HepG2 (cell line): ENCODE measurements around the gene PIR. TPM values are rescaled to one million over a fixed set of nuclear protein-coding genes. Genes with fewer than 3 reads are reported as not detected.

Experiments used
- ATAC-seq: fragments of 200-7000 bp; cut with Tn5 transposase; 3 replicates; pipeline ENCODE4 v1.9.1; 2020; ENCODE audit warnings: mild to moderate bottlenecking, moderate library complexity
- BruUV-seq: library from RNA; stranded (reverse); fragments of 400-500 nt; replicated peaks from 2 replicates; lab custom pipeline; 2021; lab: Mats Ljungman, UMichigan
- CTCF ChIA-PET: fragments of 300-600 bp; formaldehyde crosslinking; extraction: SDS; loops from one replicate; lab custom pipeline; 2021; ENCODE audit warnings: low total read pairs, inconsistent platforms, low intra/inter-chr PET ratio; lab: Yijun Ruan, JAX
- POLR2A ChIA-PET: fragments of 350-600 bp; sonication (Branson Sonifier 250); formaldehyde crosslinking; loops from one replicate; lab custom pipeline; 2020; ENCODE audit warnings: antibody characterized with exemption, inconsistent platforms; lab: Yijun Ruan, JAX
- DNase-seq: peaks from one replicate; pipeline ENCODE4 v3.0.0-alpha.2; 2015; ENCODE audit warnings: low spot score
- FAIRE-seq: peaks from 3 replicates; lab custom pipeline; 2011; peaks lifted over from hg19 to GRCh38; lab: Jason Lieb, UNC
- H2AFZ ChIP-seq: one replicate; pipeline ENCODE4 v1.6.1; 2011; ENCODE audit warnings: low read length, inconsistent platforms
- H3K27ac ChIP-seq: fragments of 300-600 bp; 3 replicates; pipeline ENCODE4 v1.8.0; 2011; ENCODE audit warnings: mixed run types, mild to moderate bottlenecking, mixed read lengths, low read length, inconsistent platforms; ENCODE audit not compliant: insufficient read depth; ENCODE audit errors: extremely low read length
- H3K27me3 ChIP-seq, 2 experiments: fragments of 200-600 bp in 1 of 2; 2 replicates in 1 of 2; 3 replicates in 1 of 2; pipeline versions ENCODE4 v1.6.0 to v1.8.0; 2011; ENCODE audit warnings: low read length in 2 of 2, mild to moderate bottlenecking in 2 of 2, moderate library complexity in 2 of 2, inconsistent platforms in 1 of 2; ENCODE audit not compliant: insufficient read depth in 2 of 2, control insufficient read depth in 1 of 2
- H3K36me3 ChIP-seq, 2 experiments: fragments of 200-600 bp in 1 of 2; replicated peaks in 1 of 2; 2 replicates in 1 of 2; 3 replicates in 1 of 2; pipeline versions ENCODE4 v1.5.1 to v1.8.0; 2011; ENCODE audit warnings: low read length in 2 of 2, inconsistent platforms in 1 of 2; ENCODE audit not compliant: insufficient read depth in 2 of 2, control insufficient read depth in 1 of 2
- H3K4me1 ChIP-seq: 2 replicates; pipeline ENCODE4 v1.5.1; 2012; ENCODE audit warnings: low read length, inconsistent platforms; ENCODE audit not compliant: insufficient read depth
- H3K4me2 ChIP-seq: 2 replicates; pipeline ENCODE4 v1.6.0; 2011; ENCODE audit warnings: low read depth, low read length, inconsistent platforms
- H3K4me3 ChIP-seq, 3 experiments: fragments of 200-600 bp in 1 of 3; sonication (generic), shearing (Covaris generic) in 1 of 3; replicated peaks in 1 of 3; 2 replicates each; pipeline ENCODE4 v1.5.1; 2011 to 2016; ENCODE audit warnings: low read length in 3 of 3, inconsistent platforms in 2 of 3, low read depth in 2 of 3, mild to moderate bottlenecking in 2 of 3, control low read depth in 1 of 3, mixed read lengths in 1 of 3; ENCODE audit not compliant: insufficient read depth in 1 of 3
- H3K79me2 ChIP-seq: one replicate; pipeline ENCODE4 v1.6.1; 2011; ENCODE audit warnings: low read length, inconsistent platforms; ENCODE audit not compliant: insufficient read depth
- H3K9ac ChIP-seq: 2 replicates; pipeline ENCODE4 v1.6.0; 2011; ENCODE audit warnings: mild to moderate bottlenecking, low read depth, low read length, inconsistent platforms; ENCODE audit not compliant: insufficient read depth
- H3K9me3 ChIP-seq: 2 replicates; pipeline ENCODE4 v1.5.1; 2012; ENCODE audit warnings: mild to moderate bottlenecking, low read length
- H4K20me1 ChIP-seq: 2 replicates; pipeline ENCODE4 v1.6.0; 2011; ENCODE audit warnings: inconsistent platforms, mild to moderate bottlenecking, low read length, moderate library complexity; ENCODE audit not compliant: insufficient read depth
- BHLHE40 ChIP-seq: IDR thresholded peaks from 2 replicates; pipeline ENCODE4 v1.6.1; 2011; ENCODE audit warnings: low read length, improper control_type of control experiment
- CBX2 ChIP-seq, 2 experiments: fragments of 200-600 bp in 1 of 2; sonication (generic); formaldehyde crosslinking in 1 of 2; IDR thresholded peaks; 2 replicates each; pipeline versions ENCODE4 v1.7.0 to v1.8.1; 2018 to 2022; ENCODE audit warnings: low read depth in 2 of 2, low read length in 1 of 2, mild to moderate bottlenecking in 1 of 2, missing genetic modification reagents in 1 of 2
- NR2F2 ChIP-seq: IDR thresholded peaks from 2 replicates; pipeline ENCODE4 v1.6.1; 2012; ENCODE audit warnings: low read depth, inconsistent platforms, borderline replicate concordance
- REXO4 ChIP-seq: sonication (generic); formaldehyde crosslinking; IDR thresholded peaks from 2 replicates; pipeline ENCODE4 v1.8.0; 2022; ENCODE audit warnings: missing genetic modification reagents, mild to moderate bottlenecking, borderline replicate concordance
- ZMYM4 ChIP-seq: sonication (generic); formaldehyde crosslinking; IDR thresholded peaks from 2 replicates; pipeline ENCODE4 v1.8.1; 2023; ENCODE audit warnings: mild to moderate bottlenecking, missing genetic modification reagents
- ZNF10 ChIP-seq: sonication (generic); formaldehyde crosslinking; IDR thresholded peaks from 2 replicates; pipeline ENCODE4 v1.4.0; 2020; ENCODE audit warnings: mild to moderate bottlenecking, low read depth, missing genetic modification reagents, borderline replicate concordance
- WGBS: methylation state at CpG from one replicate; pipeline ENCODE4 v1.1.6; 2017; ENCODE audit warnings: low lambda C conversion rate; 5-methylcytosine and 5-hydroxymethylcytosine counted together
- in situ Hi-C: cut with HindIII; loops from 2 replicates; pipeline ENCODE4 v1.10.0; 2017; ENCODE audit warnings: low pct_unique_long_range_greater_than_20kb; ENCODE audit not compliant: extremely low pct_ligation_motif_present
- intact Hi-C: fragments of 100-400 bp; cut with micrococcal nuclease; formaldehyde crosslinking; loops from one replicate; pipeline ENCODE4 v1.10.0; 2022; ENCODE audit not compliant: unreplicated experiment
- polyA plus RNA-seq, 8 experiments: library from polyadenylated mRNA; depleted of rRNA in 3 of 8; stranded (reverse) in 7 of 8; unstranded in 1 of 8; fragments of >200 nt; fragmentation: Illumina TruSeq in 4 of 8; extraction: Trizol in 4 of 8; gene quantifications; 2 replicates each; pipeline versions ENCODE4 v1.2.1 to v1.2.3, GENCODE V29; 2011 to 2016; ENCODE audit warnings: low read depth in 4 of 8, missing spikeins in 1 of 8, mixed read lengths in 1 of 8; ENCODE audit not compliant: insufficient read depth in 1 of 8
- total RNA-seq, 5 experiments: library from RNA; depleted of rRNA; stranded (reverse); fragments of >200 nt; fragmentation: Illumina TruSeq; extraction: Trizol; gene quantifications; 2 replicates each; pipeline ENCODE4 v1.2.3, GENCODE V29; 2016; ENCODE audit warnings: low read depth in 1 of 5
- TF ChIP-seq, protein P1 (sequence below): sonication (generic); formaldehyde crosslinking; IDR thresholded peaks from 2 replicates; pipeline ENCODE4 v1.4.0; 2020; ENCODE audit warnings: missing genetic modification reagents
- TF ChIP-seq, protein P2 (sequence below): sonication (generic); formaldehyde crosslinking; IDR thresholded peaks from 2 replicates; pipeline ENCODE4 v1.9.0; 2021; ENCODE audit warnings: missing genetic modification reagents, borderline replicate concordance
- TF ChIP-seq, protein P3 (sequence below): sonication (generic); formaldehyde crosslinking; IDR thresholded peaks from 2 replicates; pipeline ENCODE4 v1.5.1; 2020; ENCODE audit warnings: mild to moderate bottlenecking, missing genetic modification reagents, borderline replicate concordance
- TF ChIP-seq, protein P4 (sequence below): sonication (generic); formaldehyde crosslinking; IDR thresholded peaks from 2 replicates; pipeline ENCODE4 v1.4.0; 2020; ENCODE audit warnings: missing genetic modification reagents

Gene PIR
- total and polyA plus RNA-seq, 2 of the 13 experiments (the other 11 are each of a cell fraction or from before 2014, with no cell fraction given), result 12.2 to 38.0 TPM

DNA sequence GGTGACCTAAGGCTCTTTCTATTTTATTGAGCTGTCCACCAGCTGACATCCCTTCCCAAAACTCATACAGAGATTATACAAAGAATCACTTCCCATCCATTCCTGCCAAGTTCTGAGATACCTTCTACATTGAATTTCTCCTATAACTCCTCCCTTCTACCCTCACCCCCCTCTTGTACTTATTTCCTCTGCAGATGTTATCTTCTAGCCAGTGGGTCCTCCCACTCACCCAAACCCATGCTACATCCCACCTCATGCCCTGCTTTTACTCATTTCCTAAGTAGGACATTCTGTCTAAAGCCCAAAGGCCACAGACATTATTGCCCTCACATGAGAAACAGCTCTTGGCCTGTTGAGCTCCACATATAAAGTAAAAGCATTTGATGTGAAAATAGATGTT lies 36.0 kb upstream of the PIR start (continued):
- TF ChIP-seq, protein P1, sequence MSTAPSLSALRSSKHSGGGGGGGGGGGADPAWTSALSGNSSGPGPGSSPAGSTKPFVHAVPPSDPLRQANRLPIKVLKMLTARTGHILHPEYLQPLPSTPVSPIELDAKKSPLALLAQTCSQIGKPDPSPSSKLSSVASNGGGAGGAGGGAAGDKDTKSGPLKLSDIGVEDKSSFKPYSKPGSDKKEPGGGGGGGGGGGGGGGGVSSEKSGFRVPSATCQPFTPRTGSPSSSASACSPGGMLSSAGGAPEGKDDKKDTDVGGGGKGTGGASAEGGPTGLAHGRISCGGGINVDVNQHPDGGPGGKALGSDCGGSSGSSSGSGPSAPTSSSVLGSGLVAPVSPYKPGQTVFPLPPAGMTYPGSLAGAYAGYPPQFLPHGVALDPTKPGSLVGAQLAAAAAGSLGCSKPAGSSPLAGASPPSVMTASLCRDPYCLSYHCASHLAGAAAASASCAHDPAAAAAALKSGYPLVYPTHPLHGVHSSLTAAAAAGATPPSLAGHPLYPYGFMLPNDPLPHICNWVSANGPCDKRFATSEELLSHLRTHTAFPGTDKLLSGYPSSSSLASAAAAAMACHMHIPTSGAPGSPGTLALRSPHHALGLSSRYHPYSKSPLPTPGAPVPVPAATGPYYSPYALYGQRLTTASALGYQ (CRISPR knock-in tag), result no peak
- no peak for TF ChIP-seq CBX2 (IDR thresholded peaks at IDR 0.05; ENCODE audit: low read depth, low read length)
- TF ChIP-seq CBX2 (CRISPR knock-in tag; IDR thresholded peaks at IDR 0.05; ENCODE audit: low read depth), result no peak

DNA sequence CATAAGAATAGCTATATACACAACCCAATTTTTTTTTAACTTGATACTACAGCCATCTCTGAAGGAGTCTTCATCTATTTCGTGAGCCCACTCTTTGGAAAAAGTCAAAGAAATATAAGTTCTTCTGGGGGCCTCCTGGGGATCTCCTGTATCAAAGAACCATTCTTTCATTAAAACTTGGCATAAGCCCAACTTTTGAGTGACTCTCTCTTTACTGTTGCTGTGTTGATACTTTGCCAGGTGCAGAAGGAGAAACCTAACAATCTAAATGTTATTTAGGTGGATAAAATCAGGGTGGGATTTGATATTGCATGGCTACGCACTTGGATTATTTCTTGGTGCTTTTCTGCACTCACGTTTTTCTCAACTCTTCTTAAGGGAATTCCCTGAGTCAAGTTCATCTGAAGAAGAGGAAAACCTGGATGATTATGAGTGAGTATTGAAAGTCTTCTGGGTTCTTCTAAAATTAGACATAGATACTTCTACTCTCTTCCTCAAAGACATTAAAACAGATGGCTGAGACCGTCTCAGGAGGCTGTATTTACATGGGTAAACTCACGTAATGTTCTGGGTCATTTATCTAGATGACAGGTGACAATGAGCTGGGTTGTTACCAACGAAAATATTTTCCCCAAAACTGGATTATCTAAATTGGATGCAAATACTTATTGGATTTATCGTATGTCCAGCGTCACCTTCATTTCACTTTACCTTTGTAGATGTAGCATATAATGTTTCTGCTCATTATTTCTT lies 32.7 kb upstream of the PIR start:
- ATAC-seq (no peak), DNase-seq (no peak), FAIRE-seq (no peak)
- Histone ChIP-seq H3K36me3 (no peaks in the 10 kb centered on the region), H3K4me2 (no peak overlapping the region), H3K27me3 (no peaks in the 10 kb centered on the region), H4K20me1 (no peaks in the 10 kb centered on the region), H3K4me3 (no peak overlapping the region), H2AFZ (no peak overlapping the region), H3K79me2 (no peaks in the 10 kb centered on the region), H3K4me1 (no peaks in the 10 kb centered on the region), H3K9ac (no peak overlapping the region), H3K27ac (no peak overlapping the region), H3K9me3 (no peaks in the 10 kb centered on the region)
- intact Hi-C loops, result loop anchor here (5.0 kb wide), 1 partner anchor 584 kb away; no protein-coding TSS in a partner anchor
- in situ Hi-C loops, result no loop called here
- 13% methylated on average over 8 of the region's 8 CpGs for WGBS
- POLR2A ChIA-PET, result no interaction called here
- CTCF ChIA-PET, result no interaction called here
- no TSS peak for BruUV-seq
- TF ChIP-seq ZNF10 (no peak), NR2F2 (no peak), BHLHE40 (no peak), REXO4 (CRISPR knock-in tag) (no peak), ZMYM4 (CRISPR knock-in tag) (no peak)
- TF ChIP-seq, protein P2, sequence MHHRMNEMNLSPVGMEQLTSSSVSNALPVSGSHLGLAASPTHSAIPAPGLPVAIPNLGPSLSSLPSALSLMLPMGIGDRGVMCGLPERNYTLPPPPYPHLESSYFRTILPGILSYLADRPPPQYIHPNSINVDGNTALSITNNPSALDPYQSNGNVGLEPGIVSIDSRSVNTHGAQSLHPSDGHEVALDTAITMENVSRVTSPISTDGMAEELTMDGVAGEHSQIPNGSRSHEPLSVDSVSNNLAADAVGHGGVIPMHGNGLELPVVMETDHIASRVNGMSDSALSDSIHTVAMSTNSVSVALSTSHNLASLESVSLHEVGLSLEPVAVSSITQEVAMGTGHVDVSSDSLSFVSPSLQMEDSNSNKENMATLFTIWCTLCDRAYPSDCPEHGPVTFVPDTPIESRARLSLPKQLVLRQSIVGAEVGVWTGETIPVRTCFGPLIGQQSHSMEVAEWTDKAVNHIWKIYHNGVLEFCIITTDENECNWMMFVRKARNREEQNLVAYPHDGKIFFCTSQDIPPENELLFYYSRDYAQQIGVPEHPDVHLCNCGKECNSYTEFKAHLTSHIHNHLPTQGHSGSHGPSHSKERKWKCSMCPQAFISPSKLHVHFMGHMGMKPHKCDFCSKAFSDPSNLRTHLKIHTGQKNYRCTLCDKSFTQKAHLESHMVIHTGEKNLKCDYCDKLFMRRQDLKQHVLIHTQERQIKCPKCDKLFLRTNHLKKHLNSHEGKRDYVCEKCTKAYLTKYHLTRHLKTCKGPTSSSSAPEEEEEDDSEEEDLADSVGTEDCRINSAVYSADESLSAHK (CRISPR knock-in tag), result no peak
- TF ChIP-seq, protein P3, sequence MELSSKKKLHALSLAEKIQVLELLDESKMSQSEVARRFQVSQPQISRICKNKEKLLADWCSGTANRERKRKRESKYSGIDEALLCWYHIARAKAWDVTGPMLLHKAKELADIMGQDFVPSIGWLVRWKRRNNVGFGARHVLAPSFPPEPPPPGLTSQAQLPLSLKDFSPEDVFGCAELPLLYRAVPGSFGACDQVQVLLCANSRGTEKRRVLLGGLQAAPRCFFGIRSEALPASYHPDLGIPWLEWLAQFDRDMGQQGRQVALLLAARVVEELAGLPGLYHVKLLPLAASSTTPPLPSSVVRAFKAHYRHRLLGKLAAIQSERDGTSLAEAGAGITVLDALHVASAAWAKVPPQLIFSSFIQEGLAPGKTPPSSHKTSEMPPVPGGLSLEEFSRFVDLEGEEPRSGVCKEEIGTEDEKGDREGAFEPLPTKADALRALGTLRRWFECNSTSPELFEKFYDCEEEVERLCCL (CRISPR knock-in tag), result no peak
- TF ChIP-seq, protein P4, sequence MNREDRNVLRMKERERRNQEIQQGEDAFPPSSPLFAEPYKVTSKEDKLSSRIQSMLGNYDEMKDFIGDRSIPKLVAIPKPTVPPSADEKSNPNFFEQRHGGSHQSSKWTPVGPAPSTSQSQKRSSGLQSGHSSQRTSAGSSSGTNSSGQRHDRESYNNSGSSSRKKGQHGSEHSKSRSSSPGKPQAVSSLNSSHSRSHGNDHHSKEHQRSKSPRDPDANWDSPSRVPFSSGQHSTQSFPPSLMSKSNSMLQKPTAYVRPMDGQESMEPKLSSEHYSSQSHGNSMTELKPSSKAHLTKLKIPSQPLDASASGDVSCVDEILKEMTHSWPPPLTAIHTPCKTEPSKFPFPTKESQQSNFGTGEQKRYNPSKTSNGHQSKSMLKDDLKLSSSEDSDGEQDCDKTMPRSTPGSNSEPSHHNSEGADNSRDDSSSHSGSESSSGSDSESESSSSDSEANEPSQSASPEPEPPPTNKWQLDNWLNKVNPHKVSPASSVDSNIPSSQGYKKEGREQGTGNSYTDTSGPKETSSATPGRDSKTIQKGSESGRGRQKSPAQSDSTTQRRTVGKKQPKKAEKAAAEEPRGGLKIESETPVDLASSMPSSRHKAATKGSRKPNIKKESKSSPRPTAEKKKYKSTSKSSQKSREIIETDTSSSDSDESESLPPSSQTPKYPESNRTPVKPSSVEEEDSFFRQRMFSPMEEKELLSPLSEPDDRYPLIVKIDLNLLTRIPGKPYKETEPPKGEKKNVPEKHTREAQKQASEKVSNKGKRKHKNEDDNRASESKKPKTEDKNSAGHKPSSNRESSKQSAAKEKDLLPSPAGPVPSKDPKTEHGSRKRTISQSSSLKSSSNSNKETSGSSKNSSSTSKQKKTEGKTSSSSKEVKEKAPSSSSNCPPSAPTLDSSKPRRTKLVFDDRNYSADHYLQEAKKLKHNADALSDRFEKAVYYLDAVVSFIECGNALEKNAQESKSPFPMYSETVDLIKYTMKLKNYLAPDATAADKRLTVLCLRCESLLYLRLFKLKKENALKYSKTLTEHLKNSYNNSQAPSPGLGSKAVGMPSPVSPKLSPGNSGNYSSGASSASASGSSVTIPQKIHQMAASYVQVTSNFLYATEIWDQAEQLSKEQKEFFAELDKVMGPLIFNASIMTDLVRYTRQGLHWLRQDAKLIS, result no peak
